HepG2 (cell line): Measurements from ENCODE around the gene PYDC2. TPM values are rescaled to one million over a fixed set of nuclear protein-coding genes. Genes with fewer than 3 reads are reported as not detected.

Experiments used
- ATAC-seq: fragments of 200-7000 bp; cut with Tn5 transposase; 3 replicates; pipeline ENCODE4 v1.9.1; 2020; ENCODE audit warnings: mild to moderate bottlenecking, moderate library complexity
- BruUV-seq: library from RNA; stranded (reverse); fragments of 400-500 nt; replicated peaks from 2 replicates; lab custom pipeline; 2021; lab: Mats Ljungman, UMichigan
- CTCF ChIA-PET: fragments of 300-600 bp; formaldehyde crosslinking; extraction: SDS; loops from one replicate; lab custom pipeline; 2021; ENCODE audit warnings: low total read pairs, inconsistent platforms, low intra/inter-chr PET ratio; lab: Yijun Ruan, JAX
- POLR2A ChIA-PET: fragments of 350-600 bp; sonication (Branson Sonifier 250); formaldehyde crosslinking; loops from one replicate; lab custom pipeline; 2020; ENCODE audit warnings: antibody characterized with exemption, inconsistent platforms; lab: Yijun Ruan, JAX
- DNase-seq: peaks from one replicate; pipeline ENCODE4 v3.0.0-alpha.2; 2015; ENCODE audit warnings: low spot score
- FAIRE-seq: peaks from 3 replicates; lab custom pipeline; 2011; peaks lifted over from hg19 to GRCh38; lab: Jason Lieb, UNC
- H2AFZ ChIP-seq: one replicate; pipeline ENCODE4 v1.6.1; 2011; ENCODE audit warnings: low read length, inconsistent platforms
- H3K27ac ChIP-seq: fragments of 300-600 bp; 3 replicates; pipeline ENCODE4 v1.8.0; 2011; ENCODE audit warnings: mixed run types, mild to moderate bottlenecking, mixed read lengths, low read length, inconsistent platforms; ENCODE audit not compliant: insufficient read depth; ENCODE audit errors: extremely low read length
- H3K27me3 ChIP-seq, 2 experiments: fragments of 200-600 bp in 1 of 2; 2 replicates in 1 of 2; 3 replicates in 1 of 2; pipeline versions ENCODE4 v1.6.0 to v1.8.0; 2011; ENCODE audit warnings: low read length in 2 of 2, mild to moderate bottlenecking in 2 of 2, moderate library complexity in 2 of 2, inconsistent platforms in 1 of 2; ENCODE audit not compliant: insufficient read depth in 2 of 2, control insufficient read depth in 1 of 2
- H3K36me3 ChIP-seq, 2 experiments: fragments of 200-600 bp in 1 of 2; replicated peaks in 1 of 2; 2 replicates in 1 of 2; 3 replicates in 1 of 2; pipeline versions ENCODE4 v1.5.1 to v1.8.0; 2011; ENCODE audit warnings: low read length in 2 of 2, inconsistent platforms in 1 of 2; ENCODE audit not compliant: insufficient read depth in 2 of 2, control insufficient read depth in 1 of 2
- H3K4me1 ChIP-seq: 2 replicates; pipeline ENCODE4 v1.5.1; 2012; ENCODE audit warnings: low read length, inconsistent platforms; ENCODE audit not compliant: insufficient read depth
- H3K4me2 ChIP-seq: 2 replicates; pipeline ENCODE4 v1.6.0; 2011; ENCODE audit warnings: low read depth, low read length, inconsistent platforms
- H3K4me3 ChIP-seq, 3 experiments: fragments of 200-600 bp in 1 of 3; sonication (generic), shearing (Covaris generic) in 1 of 3; replicated peaks in 1 of 3; 2 replicates each; pipeline ENCODE4 v1.5.1; 2011 to 2016; ENCODE audit warnings: low read length in 3 of 3, inconsistent platforms in 2 of 3, low read depth in 2 of 3, mild to moderate bottlenecking in 2 of 3, control low read depth in 1 of 3, mixed read lengths in 1 of 3; ENCODE audit not compliant: insufficient read depth in 1 of 3
- H3K79me2 ChIP-seq: one replicate; pipeline ENCODE4 v1.6.1; 2011; ENCODE audit warnings: low read length, inconsistent platforms; ENCODE audit not compliant: insufficient read depth
- H3K9ac ChIP-seq: 2 replicates; pipeline ENCODE4 v1.6.0; 2011; ENCODE audit warnings: mild to moderate bottlenecking, low read depth, low read length, inconsistent platforms; ENCODE audit not compliant: insufficient read depth
- H3K9me3 ChIP-seq: 2 replicates; pipeline ENCODE4 v1.5.1; 2012; ENCODE audit warnings: mild to moderate bottlenecking, low read length
- H4K20me1 ChIP-seq: 2 replicates; pipeline ENCODE4 v1.6.0; 2011; ENCODE audit warnings: inconsistent platforms, mild to moderate bottlenecking, low read length, moderate library complexity; ENCODE audit not compliant: insufficient read depth
- MXI1 ChIP-seq: IDR thresholded peaks from 3 replicates; pipeline ENCODE4 v1.6.1; 2012; ENCODE audit warnings: low read depth, low read length, inconsistent platforms, borderline replicate concordance
- ONECUT2 ChIP-seq: sonication (generic); formaldehyde crosslinking; IDR thresholded peaks from 2 replicates; pipeline ENCODE4 v1.4.0; 2020; ENCODE audit warnings: missing genetic modification reagents
- RFX3 ChIP-seq: IDR thresholded peaks from 2 replicates; pipeline ENCODE4 v1.6.1; 2016; ENCODE audit warnings: missing biosample characterization, missing genetic modification reagents
- ZBTB44 ChIP-seq: sonication (generic); formaldehyde crosslinking; IDR thresholded peaks from 2 replicates; pipeline ENCODE4 v1.4.0; 2020; ENCODE audit warnings: missing genetic modification reagents
- ZC3H13 ChIP-seq: sonication (generic); formaldehyde crosslinking; IDR thresholded peaks from 2 replicates; pipeline ENCODE4 v1.8.1; 2023; ENCODE audit warnings: mild to moderate bottlenecking, missing genetic modification reagents, moderate library complexity
- ZNF318 ChIP-seq: sonication (generic); formaldehyde crosslinking; IDR thresholded peaks from 2 replicates; pipeline ENCODE4 v1.4.0; 2020; ENCODE audit warnings: mild to moderate bottlenecking, missing genetic modification reagents
- ZNF335 ChIP-seq: sonication (generic); formaldehyde crosslinking; IDR thresholded peaks from 2 replicates; pipeline ENCODE4 v1.4.0; 2020; ENCODE audit warnings: missing genetic modification reagents
- ZNF343 ChIP-seq: sonication (generic); formaldehyde crosslinking; IDR thresholded peaks from 2 replicates; pipeline ENCODE4 v1.4.0; 2020; ENCODE audit warnings: mild to moderate bottlenecking, missing genetic modification reagents
- ZNF562 ChIP-seq: sonication (generic); formaldehyde crosslinking; IDR thresholded peaks from 2 replicates; pipeline ENCODE4 v1.8.0; 2022; ENCODE audit warnings: missing genetic modification reagents, borderline replicate concordance
- ZNF598 ChIP-seq: sonication (generic); formaldehyde crosslinking; IDR thresholded peaks from 2 replicates; pipeline ENCODE4 v1.5.1; 2020; ENCODE audit warnings: mild to moderate bottlenecking, missing genetic modification reagents, borderline replicate concordance
- ZSCAN29 ChIP-seq: sonication (generic); formaldehyde crosslinking; conservative IDR thresholded peaks from 2 replicates; pipeline ENCODE4 v1.4.0; 2020; ENCODE audit warnings: mild to moderate bottlenecking, missing genetic modification reagents
- WGBS: methylation state at CpG from one replicate; pipeline ENCODE4 v1.1.6; 2017; ENCODE audit warnings: low lambda C conversion rate; 5-methylcytosine and 5-hydroxymethylcytosine counted together
- in situ Hi-C: cut with HindIII; loops from 2 replicates; pipeline ENCODE4 v1.10.0; 2017; ENCODE audit warnings: low pct_unique_long_range_greater_than_20kb; ENCODE audit not compliant: extremely low pct_ligation_motif_present
- intact Hi-C: fragments of 100-400 bp; cut with micrococcal nuclease; formaldehyde crosslinking; loops from one replicate; pipeline ENCODE4 v1.10.0; 2022; ENCODE audit not compliant: unreplicated experiment
- polyA plus RNA-seq, 8 experiments: library from polyadenylated mRNA; depleted of rRNA in 3 of 8; stranded (reverse) in 7 of 8; unstranded in 1 of 8; fragments of >200 nt; fragmentation: Illumina TruSeq in 4 of 8; extraction: Trizol in 4 of 8; gene quantifications; 2 replicates each; pipeline versions ENCODE4 v1.2.1 to v1.2.3, GENCODE V29; 2011 to 2016; ENCODE audit warnings: low read depth in 4 of 8, missing spikeins in 1 of 8, mixed read lengths in 1 of 8; ENCODE audit not compliant: insufficient read depth in 1 of 8
- total RNA-seq, 5 experiments: library from RNA; depleted of rRNA; stranded (reverse); fragments of >200 nt; fragmentation: Illumina TruSeq; extraction: Trizol; gene quantifications; 2 replicates each; pipeline ENCODE4 v1.2.3, GENCODE V29; 2016; ENCODE audit warnings: low read depth in 1 of 5
- TF ChIP-seq, protein P1 (sequence below): sonication (generic); formaldehyde crosslinking; IDR thresholded peaks from 2 replicates; pipeline ENCODE4 v1.8.0; 2022; ENCODE audit warnings: mild to moderate bottlenecking, missing genetic modification reagents, borderline replicate concordance
- TF ChIP-seq, protein P2 (sequence below): IDR thresholded peaks from 2 replicates; pipeline ENCODE4 v1.6.1; 2016; ENCODE audit warnings: missing compliant biosample characterization, missing genetic modification reagents, borderline replicate concordance

PYDC2 gene
- total and polyA plus RNA-seq, 2 of the 13 experiments (the other 11 are each of a cell fraction or from before 2014, with no cell fraction given): not detected

DNA sequence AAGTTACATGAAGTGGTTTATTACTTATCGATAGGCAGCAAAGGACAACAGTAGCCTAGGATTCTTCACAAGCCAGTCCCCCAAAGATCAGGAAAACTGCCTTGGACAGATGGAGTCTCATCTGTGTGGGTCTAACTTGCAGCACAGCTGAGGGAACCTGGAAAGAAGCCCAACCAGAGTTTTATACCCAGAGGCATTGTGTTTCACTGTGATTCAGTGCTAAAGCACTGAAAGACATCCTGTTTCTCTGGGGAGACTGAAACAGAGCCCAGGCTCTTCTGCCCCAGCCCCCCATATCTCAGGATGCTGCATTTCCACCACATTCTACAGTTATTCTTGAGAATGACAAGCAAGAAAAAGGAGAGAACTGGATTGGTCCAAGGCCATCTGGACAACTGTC lies 48.2 kb upstream of the PYDC2 start:
- H3K9me3 ChIP-seq: peaks cover 10% of the 10 kb centered on the region; the same call in 1 of the 2 replicates
- H3K27ac ChIP-seq: no peak overlapping the region
- in situ Hi-C loops: loop anchor here (10.0 kb wide), 2 partner anchors 392 to 1032 kb away; no protein-coding TSS in a partner anchor
- intact Hi-C loops: no loop called here
- H3K36me3 ChIP-seq: no peaks in the 10 kb centered on the region
- no TSS peak for BruUV-seq
- H3K79me2 ChIP-seq: no peaks in the 10 kb centered on the region
- CTCF ChIA-PET: no interaction called here
- no peaks in the 10 kb centered on the region for H4K20me1 ChIP-seq
- no peak overlapping the region for H3K9ac ChIP-seq
- H3K4me2 ChIP-seq: no peak overlapping the region
- POLR2A ChIA-PET: no interaction called here
- DNase-seq (no peak), FAIRE-seq (no peak), ATAC-seq (no peak)
- no peak overlapping the region for H2AFZ ChIP-seq
- no peaks in the 10 kb centered on the region for H3K27me3 ChIP-seq
- no peak overlapping the region for H3K4me3 ChIP-seq
- H3K4me1 ChIP-seq: no peaks in the 10 kb centered on the region
- 100% methylated on average over 1 of the region's 1 CpG for WGBS
- no peak for TF ChIP-seq ZNF598 (CRISPR knock-in tag)
- TF ChIP-seq, protein P1, sequence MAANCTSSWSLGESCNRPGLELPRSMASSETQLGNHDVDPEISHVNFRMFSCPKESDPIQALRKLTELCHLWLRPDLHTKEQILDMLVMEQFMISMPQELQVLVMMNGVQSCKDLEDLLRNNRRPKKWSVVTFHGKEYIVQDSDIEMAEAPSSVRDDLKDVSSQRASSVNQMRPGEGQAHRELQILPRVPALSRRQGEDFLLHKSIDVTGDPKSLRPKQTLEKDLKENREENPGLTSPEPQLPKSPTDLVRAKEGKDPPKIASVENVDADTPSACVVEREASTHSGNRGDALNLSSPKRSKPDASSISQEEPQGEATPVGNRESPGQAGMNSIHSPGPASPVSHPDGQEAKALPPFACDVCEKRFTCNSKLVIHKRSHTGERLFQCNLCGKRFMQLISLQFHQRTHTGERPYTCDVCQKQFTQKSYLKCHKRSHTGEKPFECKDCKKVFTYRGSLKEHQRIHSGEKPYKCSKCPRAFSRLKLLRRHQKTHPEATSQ: no peak
- no peak for TF ChIP-seq ZNF562 (CRISPR knock-in tag)
- TF ChIP-seq, protein P2, sequence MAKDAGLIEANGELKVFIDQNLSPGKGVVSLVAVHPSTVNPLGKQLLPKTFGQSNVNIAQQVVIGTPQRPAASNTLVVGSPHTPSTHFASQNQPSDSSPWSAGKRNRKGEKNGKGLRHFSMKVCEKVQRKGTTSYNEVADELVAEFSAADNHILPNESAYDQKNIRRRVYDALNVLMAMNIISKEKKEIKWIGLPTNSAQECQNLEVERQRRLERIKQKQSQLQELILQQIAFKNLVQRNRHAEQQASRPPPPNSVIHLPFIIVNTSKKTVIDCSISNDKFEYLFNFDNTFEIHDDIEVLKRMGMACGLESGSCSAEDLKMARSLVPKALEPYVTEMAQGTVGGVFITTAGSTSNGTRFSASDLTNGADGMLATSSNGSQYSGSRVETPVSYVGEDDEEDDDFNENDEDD (CRISPR knock-in tag): no peak
- no peak for TF ChIP-seq MXI1
- no peak for TF ChIP-seq ZC3H13 (CRISPR knock-in tag)
- TF ChIP-seq ZSCAN29 (CRISPR knock-in tag): no peak
- TF ChIP-seq RFX3 (CRISPR knock-in tag): no peak
- TF ChIP-seq ZNF318 (CRISPR knock-in tag): no peak
- no peak for TF ChIP-seq ZNF335 (CRISPR knock-in tag)
- no peak for TF ChIP-seq ZBTB44 (CRISPR knock-in tag)
- TF ChIP-seq ZNF343 (CRISPR knock-in tag): no peak
- TF ChIP-seq ONECUT2 (CRISPR knock-in tag): no peak
